Testis (tissue), 3 donors: Measurements from ENCODE around the gene POLR2E. TPM values are rescaled to one million over a fixed set of nuclear protein-coding genes. Genes with fewer than 3 reads are reported as not detected.
A peak's percentile ranks its signal among the peaks of the same experiment; 100 is the strongest.

Experiments used
- DNase-seq: peaks from one replicate; pipeline ENCODE4 v3.0.0-alpha.2; 2019
- H3K27ac ChIP-seq, 2 donors: fragments of 200-600 bp; sonication (generic); one replicate each; pipeline ENCODE4 v1.5.1; 2019
- H3K27me3 ChIP-seq: fragments of 200-600 bp; sonication (generic); one replicate; pipeline ENCODE4 v1.5.1; 2019
- H3K36me3 ChIP-seq: fragments of 200-600 bp; sonication (generic); one replicate; pipeline ENCODE4 v1.5.1; 2017; ENCODE audit warnings: low read depth; ENCODE audit errors: missing control alignments
- H3K4me1 ChIP-seq: fragments of 200-600 bp; sonication (generic); one replicate; pipeline ENCODE4 v1.5.1; 2019
- H3K4me3 ChIP-seq, 2 donors: fragments of 200-600 bp; sonication (generic); one replicate each; pipeline ENCODE4 v1.5.1; 2017 to 2019
- H3K9me3 ChIP-seq: fragments of 200-600 bp; sonication (generic); one replicate; pipeline ENCODE4 v1.5.1; 2017
- CTCF ChIP-seq, 3 experiments: fragments of 450-650 bp in 2 of 3; fragments of 200-600 bp in 1 of 3; sonication (generic) in 1 of 3; IDR thresholded peaks; one replicate each; pipeline ENCODE4 v1.5.1; 2016 to 2019; ENCODE audit warnings: antibody characterized with exemption in 3 of 3, mild to moderate bottlenecking in 2 of 3, moderate library complexity in 1 of 3
- POLR2A ChIP-seq: fragments of 450-650 bp; IDR thresholded peaks from one replicate; pipeline ENCODE4 v1.6.1; 2017; ENCODE audit warnings: antibody characterized with exemption, mild to moderate bottlenecking, moderate library complexity
- WGBS, 2 donors: methylation state at CpG; one replicate each; pipeline ENCODE4 v1.1.5; 2018; 5-methylcytosine and 5-hydroxymethylcytosine counted together
- intact Hi-C: fragments of 100-400 bp; cut with DNase I; formaldehyde crosslinking; loops from one replicate; pipeline ENCODE4 v1.15.1; 2023; ENCODE audit warnings: low total_unique reads
- polyA plus RNA-seq: library from polyadenylated mRNA; stranded (reverse); fragments of 350-450 nt; fragmentation: Illumina TruSeq; extraction: RNeasy Lipid Tissue Mini Kit (QIAGEN cat#74804); gene quantifications from one replicate; pipeline ENCODE4 v1.2.3, GENCODE V29; 2014; ENCODE audit warnings: low read depth, low replicate concordance; ENCODE audit not compliant: insufficient read depth
- total RNA-seq, 2 donors: library from RNA; depleted of rRNA; stranded (reverse); fragments of >200 nt; gene quantifications; one replicate each; pipeline ENCODE4 v1.2.3, GENCODE V29; 2016

The POLR2E gene
- total and polyA plus RNA-seq, 3 donors from 2014 or later: 96.5 to 246 (median 143) TPM

- Histone ChIP-seq H3K4me1 (peaks cover 48% of the 10 kb centered on the region), H3K4me3 (peak overlapping the region in 1 of 2 donors; percentile 2), H3K36me3 (no peaks in the 10 kb centered on the region), H3K27ac (no peak overlapping the region), H3K9me3 (no peaks in the 10 kb centered on the region), H3K27me3 (no peaks in the 10 kb centered on the region)
- intact Hi-C loops: no loop called here
- no peak for DNase-seq
- TF ChIP-seq POLR2A (no peak), CTCF (IDR thresholded peaks at IDR 0.05) (no peak)
- 64 to 87% methylated on average over 10 to 45 of the region's 48 CpGs for WGBS, 2 donors
Observed at GRCh38 chr19:1109032-1109551, 13.9 kb upstream of the POLR2E start.

GRCh38 chr19:1108291-1109031 lies 13.3 kb upstream of the POLR2E start:
- H3K9me3 ChIP-seq: no peaks in the 10 kb centered on the region
- intact Hi-C loops: no loop called here
- DNase-seq: no peak
- H3K4me1 ChIP-seq: peaks cover 45% of the 10 kb centered on the region
- TF ChIP-seq CTCF (IDR thresholded peaks at IDR 0.05) (no peak), POLR2A (no peak)
- H3K27ac ChIP-seq: no peak overlapping the region
- H3K4me3 ChIP-seq: peak overlapping the region in 1 of 2 donors; percentile 2
- no peaks in the 10 kb centered on the region for H3K27me3 ChIP-seq
- WGBS, 2 donors: 57 to 78% methylated on average over 29 to 62 of the region's 89 CpGs
- H3K36me3 ChIP-seq: no peaks in the 10 kb centered on the region

- WGBS, 2 donors: 58 to 78% methylated on average over 2 to 25 of the region's 25 CpGs
- intact Hi-C loops: no loop called here
- no peaks in the 10 kb centered on the region for H3K36me3 ChIP-seq
Observed at GRCh38 chr19:1107661-1108261, 12.6 kb upstream of the POLR2E start.

GRCh38 chr19:1106841-1107660 lies 11.9 kb upstream of the POLR2E start:
- H3K36me3 ChIP-seq: no peaks in the 10 kb centered on the region
- no peaks in the 10 kb centered on the region for H3K27me3 ChIP-seq
- TF ChIP-seq POLR2A: no peak
- TF ChIP-seq CTCF (IDR thresholded peaks at IDR 0.05): peak in 1 of 3 experiments; percentile 6
- intact Hi-C loops: no loop called here
- H3K9me3 ChIP-seq: no peaks in the 10 kb centered on the region
- H3K4me1 ChIP-seq: peaks cover 45% of the 10 kb centered on the region
- DNase-seq: no peak
- WGBS, 2 donors: 51% methylated on average over 7 to 14 of the region's 17 CpGs
- no peak overlapping the region for H3K4me3 ChIP-seq
- no peak overlapping the region for H3K27ac ChIP-seq

More at GRCh38 chr19:1107661-1108261, 12.6 kb upstream of the POLR2E start:
- Histone ChIP-seq H3K27me3 (no peaks in the 10 kb centered on the region), H3K27ac (no peak overlapping the region), H3K9me3 (no peaks in the 10 kb centered on the region), H3K4me1 (peaks cover 45% of the 10 kb centered on the region), H3K4me3 (no peak overlapping the region)
- TF ChIP-seq CTCF (IDR thresholded peaks at IDR 0.05) (no peak), POLR2A (no peak)
- DNase-seq: no peak
